GM19193 (cell line): ENCODE data around the gene MRTFB.

ENCODE experiments used
- POLR2A ChIP-seq: IDR thresholded peaks from 4 replicates; pipeline ENCODE4 v1.6.1; 2011; ENCODE audit not compliant: insufficient read depth, insufficient read length; ENCODE audit errors: extremely low read depth

The MRTFB gene

GRCh38 chr16:14051103-14051729, 19.9 kb upstream of the MRTFB start:
- TF ChIP-seq POLR2A, result no peak

GRCh38 chr16:14056970-14057369, 14.1 kb upstream of the MRTFB start:
- no peak for TF ChIP-seq POLR2A

DNA sequence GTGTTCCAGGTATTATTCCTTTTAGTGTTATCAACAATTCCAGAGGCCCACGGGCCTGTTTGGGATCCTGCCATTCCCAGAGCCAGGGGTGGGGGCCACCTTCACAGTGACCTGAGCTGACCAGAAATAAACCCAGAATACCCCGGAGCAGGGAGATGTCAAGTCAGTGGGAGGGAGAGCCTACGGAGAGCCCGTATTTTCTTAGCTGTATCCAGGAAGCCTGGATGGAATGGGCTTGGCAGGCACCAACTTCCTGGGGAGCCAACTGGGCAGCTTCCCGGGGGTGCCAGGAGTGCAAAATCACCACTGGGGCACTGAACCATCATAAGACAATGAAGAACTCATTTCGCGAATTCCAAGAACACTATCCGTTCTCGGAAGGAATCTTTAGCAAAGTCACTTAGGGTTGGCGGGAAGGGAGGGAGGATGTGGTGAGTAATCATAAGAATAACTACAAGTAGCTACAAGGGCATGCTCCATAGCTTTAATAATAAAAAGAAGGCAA, 13.2 kb upstream of the MRTFB start:
- TF ChIP-seq POLR2A, result no peak

DNA sequence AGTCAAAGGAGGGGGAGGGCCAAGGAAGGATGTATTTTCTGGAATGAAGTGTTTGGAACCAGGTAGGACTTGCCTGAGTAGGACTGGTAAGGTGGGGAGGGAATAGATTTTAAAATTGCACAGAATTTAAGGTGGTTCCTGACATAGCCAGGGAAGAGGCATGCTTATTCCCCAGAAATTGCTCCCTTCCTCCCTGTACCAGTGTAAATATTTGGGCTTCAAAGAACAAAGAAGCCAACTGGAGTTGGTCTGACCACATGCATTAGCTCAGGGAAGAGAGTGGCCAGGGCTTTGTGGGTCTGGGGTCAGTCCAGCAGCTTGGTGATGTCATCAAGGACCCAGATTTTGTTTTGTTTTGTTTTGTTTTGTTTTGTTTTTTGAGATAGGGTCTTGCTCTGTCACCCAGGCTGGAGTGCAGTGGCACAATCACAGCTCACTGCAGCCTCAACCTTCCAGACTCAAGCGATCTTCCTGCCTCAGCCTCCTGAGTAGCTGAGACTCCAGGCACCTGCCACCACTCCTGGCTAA, 9.3 kb upstream of the MRTFB start:
- no peak for TF ChIP-seq POLR2A

- TF ChIP-seq POLR2A, result no peak
Measured at GRCh38 chr16:14062261-14062660, 8.9 kb upstream of the MRTFB start.

- TF ChIP-seq POLR2A, result no peak
Measured at GRCh38 chr16:14063618-14064581, 7.2 kb upstream of the MRTFB start.

DNA sequence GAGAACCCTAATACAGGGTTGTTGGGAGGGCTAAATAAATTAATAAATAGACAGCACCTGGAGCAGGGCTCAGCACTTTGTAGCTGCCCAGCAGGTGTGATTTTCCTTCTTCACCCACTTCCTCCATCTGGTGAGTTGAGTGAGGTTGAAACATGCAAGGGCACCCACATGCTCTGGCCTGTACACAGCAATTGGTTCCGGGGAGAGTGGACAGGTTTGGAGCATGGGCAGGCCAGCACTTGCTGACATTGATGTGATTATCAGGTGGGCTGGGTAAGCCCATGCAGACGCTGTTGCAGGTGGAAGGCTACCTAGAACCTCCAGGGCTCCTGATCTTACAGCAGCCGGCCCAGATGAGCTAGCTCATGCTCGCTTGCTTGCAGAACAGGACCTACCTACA, 1.3 kb upstream of the MRTFB start:
- no peak for TF ChIP-seq POLR2A

GRCh38 chr16:14070555-14070876, 603 bp upstream of the MRTFB start:
- no peak for TF ChIP-seq POLR2A

- TF ChIP-seq POLR2A, result no peak
Measured at GRCh38 chr16:14071576-14072271, 605 bp downstream of the MRTFB start.

- TF ChIP-seq POLR2A, result no peak
Measured at GRCh38 chr16:14072360-14072759, 1.2 kb downstream of the MRTFB start.

GRCh38 chr16:14074544-14074943, 3.4 kb downstream of the MRTFB start:
- no peak for TF ChIP-seq POLR2A

DNA sequence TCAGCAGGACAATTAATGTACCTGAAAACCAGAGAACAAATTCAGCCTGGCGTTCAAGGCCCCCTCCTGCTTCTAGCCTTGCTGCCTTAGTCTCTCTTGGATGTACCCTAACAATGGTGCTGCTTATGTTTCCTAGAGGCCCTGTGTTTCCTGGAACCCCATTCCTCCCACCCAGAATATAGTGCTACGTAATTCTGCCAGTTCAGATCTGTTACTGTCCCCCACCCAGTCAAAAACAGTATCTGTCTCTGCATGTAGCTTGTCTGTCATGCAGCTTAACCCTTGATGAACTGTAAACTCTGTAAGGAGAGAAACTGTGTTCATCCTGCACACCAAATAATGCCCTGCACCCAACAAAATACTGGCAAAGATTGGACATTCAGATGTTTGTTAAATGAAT, 6.8 kb downstream of the MRTFB start:
- TF ChIP-seq POLR2A, result no peak

- TF ChIP-seq POLR2A, result no peak
Measured at GRCh38 chr16:14086477-14086876, 15.4 kb downstream of the MRTFB start.

GRCh38 chr16:14087181-14087580, 16.1 kb downstream of the MRTFB start:
- TF ChIP-seq POLR2A, result no peak

- no peak for TF ChIP-seq POLR2A
Measured at GRCh38 chr16:14087590-14088154, 16.6 kb downstream of the MRTFB start.
